ENCODE results near the gene SLC7A5.

GRCh38 chr16:87881324-87882200 is 12.3 kb upstream of the SLC7A5 start:
- no peak for TF ChIP-seq EZH2 (IDR thresholded peaks at IDR 0.05; ENCODE audit: borderline replicate concordance, low read length)
- TF ChIP-seq, protein P1, sequence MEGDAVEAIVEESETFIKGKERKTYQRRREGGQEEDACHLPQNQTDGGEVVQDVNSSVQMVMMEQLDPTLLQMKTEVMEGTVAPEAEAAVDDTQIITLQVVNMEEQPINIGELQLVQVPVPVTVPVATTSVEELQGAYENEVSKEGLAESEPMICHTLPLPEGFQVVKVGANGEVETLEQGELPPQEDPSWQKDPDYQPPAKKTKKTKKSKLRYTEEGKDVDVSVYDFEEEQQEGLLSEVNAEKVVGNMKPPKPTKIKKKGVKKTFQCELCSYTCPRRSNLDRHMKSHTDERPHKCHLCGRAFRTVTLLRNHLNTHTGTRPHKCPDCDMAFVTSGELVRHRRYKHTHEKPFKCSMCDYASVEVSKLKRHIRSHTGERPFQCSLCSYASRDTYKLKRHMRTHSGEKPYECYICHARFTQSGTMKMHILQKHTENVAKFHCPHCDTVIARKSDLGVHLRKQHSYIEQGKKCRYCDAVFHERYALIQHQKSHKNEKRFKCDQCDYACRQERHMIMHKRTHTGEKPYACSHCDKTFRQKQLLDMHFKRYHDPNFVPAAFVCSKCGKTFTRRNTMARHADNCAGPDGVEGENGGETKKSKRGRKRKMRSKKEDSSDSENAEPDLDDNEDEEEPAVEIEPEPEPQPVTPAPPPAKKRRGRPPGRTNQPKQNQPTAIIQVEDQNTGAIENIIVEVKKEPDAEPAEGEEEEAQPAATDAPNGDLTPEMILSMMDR (IDR thresholded peaks at IDR 0.05; ENCODE audit: low read length), result no peak
